Measurements from ENCODE around the gene TMEM150C.
"Not testable (repeated sequence)": the region's sequence is repeated elsewhere in the genome, so short reads cannot be mapped to it uniquely, and the experiment has no call there.

TMEM150C gene

GRCh38 chr4:82510216-82510615 is 51.6 kb downstream of the TMEM150C start:
- no peak for DNase-seq

GRCh38 chr4:82508806-82509428 is 52.9 kb downstream of the TMEM150C start:
- no peak for DNase-seq

GRCh38 chr4:82508011-82508410 is 53.8 kb downstream of the TMEM150C start:
- DNase-seq: no peak

GRCh38 chr4:82501154-82501442 is 60.7 kb downstream of the TMEM150C start:
- no peak for DNase-seq

GRCh38 chr4:82500435-82501153 is 61.2 kb downstream of the TMEM150C start:
- peak; percentile 68 for DNase-seq

GRCh38 chr4:82499738-82500434 is 61.9 kb downstream of the TMEM150C start:
- no peak for DNase-seq

- no peak for DNase-seq
Measured at GRCh38 chr4:82496349-82496748, 65.4 kb downstream of the TMEM150C start.

- no peak for DNase-seq
Measured at GRCh38 chr4:82495666-82496065, 66.1 kb downstream of the TMEM150C start.

- no peak for DNase-seq
Measured at GRCh38 chr4:82493721-82494425, 67.9 kb downstream of the TMEM150C start.

- DNase-seq: peak; percentile 56
Measured at GRCh38 chr4:82491251-82491960, 70.4 kb downstream of the TMEM150C start.

- no peak for DNase-seq
Measured at GRCh38 chr4:82489987-82490386, 71.8 kb downstream of the TMEM150C start.

- DNase-seq: no peak
Measured at GRCh38 chr4:82489076-82489475, 72.7 kb downstream of the TMEM150C start.

GRCh38 chr4:82484996-82485783 is 76.6 kb downstream of the TMEM150C start:
- DNase-seq: no peak

- no peak for DNase-seq
Measured at GRCh38 chr4:82482387-82482786, 79.4 kb downstream of the TMEM150C start.

- DNase-seq: no peak
Measured at GRCh38 chr4:82481506-82481840, 80.3 kb downstream of the TMEM150C start.

GRCh38 chr4:82480771-82481505 is 80.8 kb downstream of the TMEM150C start:
- no peak for DNase-seq

- no peak for DNase-seq
Measured at GRCh38 chr4:82479562-82479961, 82.2 kb downstream of the TMEM150C start.

- not testable (repeated sequence) for DNase-seq
Measured at GRCh38 chr4:82477469-82477868, 84.3 kb downstream of the TMEM150C start.

- not testable (repeated sequence) for DNase-seq
Measured at GRCh38 chr4:82475931-82476330, 85.9 kb downstream of the TMEM150C start.

GRCh38 chr4:82473621-82474164 is 88.1 kb downstream of the TMEM150C start:
- DNase-seq: no peak

- DNase-seq: not testable (repeated sequence)
Measured at GRCh38 chr4:82473080-82473479, 88.7 kb downstream of the TMEM150C start.

Data from NCI-H2081 treated with DMSO at 0.1 percent for 48 hours (cell line).